ENCODE results near the gene CDC42BPB.
A peak's percentile ranks its signal among the peaks of the same experiment; 100 is the strongest.

CDC42BPB gene, protein sequence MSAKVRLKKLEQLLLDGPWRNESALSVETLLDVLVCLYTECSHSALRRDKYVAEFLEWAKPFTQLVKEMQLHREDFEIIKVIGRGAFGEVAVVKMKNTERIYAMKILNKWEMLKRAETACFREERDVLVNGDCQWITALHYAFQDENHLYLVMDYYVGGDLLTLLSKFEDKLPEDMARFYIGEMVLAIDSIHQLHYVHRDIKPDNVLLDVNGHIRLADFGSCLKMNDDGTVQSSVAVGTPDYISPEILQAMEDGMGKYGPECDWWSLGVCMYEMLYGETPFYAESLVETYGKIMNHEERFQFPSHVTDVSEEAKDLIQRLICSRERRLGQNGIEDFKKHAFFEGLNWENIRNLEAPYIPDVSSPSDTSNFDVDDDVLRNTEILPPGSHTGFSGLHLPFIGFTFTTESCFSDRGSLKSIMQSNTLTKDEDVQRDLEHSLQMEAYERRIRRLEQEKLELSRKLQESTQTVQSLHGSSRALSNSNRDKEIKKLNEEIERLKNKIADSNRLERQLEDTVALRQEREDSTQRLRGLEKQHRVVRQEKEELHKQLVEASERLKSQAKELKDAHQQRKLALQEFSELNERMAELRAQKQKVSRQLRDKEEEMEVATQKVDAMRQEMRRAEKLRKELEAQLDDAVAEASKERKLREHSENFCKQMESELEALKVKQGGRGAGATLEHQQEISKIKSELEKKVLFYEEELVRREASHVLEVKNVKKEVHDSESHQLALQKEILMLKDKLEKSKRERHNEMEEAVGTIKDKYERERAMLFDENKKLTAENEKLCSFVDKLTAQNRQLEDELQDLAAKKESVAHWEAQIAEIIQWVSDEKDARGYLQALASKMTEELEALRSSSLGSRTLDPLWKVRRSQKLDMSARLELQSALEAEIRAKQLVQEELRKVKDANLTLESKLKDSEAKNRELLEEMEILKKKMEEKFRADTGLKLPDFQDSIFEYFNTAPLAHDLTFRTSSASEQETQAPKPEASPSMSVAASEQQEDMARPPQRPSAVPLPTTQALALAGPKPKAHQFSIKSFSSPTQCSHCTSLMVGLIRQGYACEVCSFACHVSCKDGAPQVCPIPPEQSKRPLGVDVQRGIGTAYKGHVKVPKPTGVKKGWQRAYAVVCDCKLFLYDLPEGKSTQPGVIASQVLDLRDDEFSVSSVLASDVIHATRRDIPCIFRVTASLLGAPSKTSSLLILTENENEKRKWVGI (N-terminal part only)

GRCh38 chr14:103057372-103058163 lies at the start of gene CDC42BPB:
Gene CDC42BPB, minus strand, starts transcription at chr14:103057549. Its CDS starts 376 bp downstream, at chr14:103057173.
- no peak within 1 kb of the TSS for H3K4me2 ChIP-seq (ENCODE audit: low read length)

DNA sequence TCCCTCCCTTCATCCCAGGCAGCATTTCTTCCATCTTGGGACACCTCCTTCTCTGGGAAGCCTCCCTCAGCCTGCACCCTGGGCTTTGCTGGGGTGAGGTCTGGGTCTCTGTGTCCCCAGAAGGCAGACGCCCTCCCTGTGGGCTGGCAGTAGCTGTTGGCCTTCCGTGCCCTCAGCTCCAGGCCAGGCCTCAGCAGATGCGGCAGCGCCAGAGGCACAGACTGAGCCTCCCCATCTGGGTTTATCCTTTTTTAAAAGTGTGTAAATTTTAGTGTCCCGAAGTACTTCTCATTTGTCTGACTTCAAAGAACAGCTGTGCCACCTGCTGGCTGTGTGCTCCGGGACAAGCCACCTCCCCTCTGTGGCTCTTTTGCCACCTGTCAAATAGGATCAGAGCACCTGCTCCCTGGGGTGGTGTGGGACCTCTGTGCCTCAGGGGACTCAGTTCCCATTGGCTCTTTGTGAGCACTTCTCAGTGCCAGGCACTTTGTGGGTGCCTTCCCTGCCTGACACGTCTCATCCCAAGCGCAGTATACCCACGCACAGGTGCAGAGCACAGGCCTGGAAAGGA lies 48.3 kb upstream of the CDC42BPB start:
- peak overlapping the region; percentile 41 for H3K4me3 ChIP-seq (ENCODE audit: low read length)

More at GRCh38 chr14:103057372-103058163, at the start of gene CDC42BPB:
- Histone ChIP-seq H3K4me1 (ENCODE audit: low read length) (no peaks in the 10 kb centered on the region), H3K36me3 (replicated peaks; ENCODE audit: low read depth, low read length) (no peaks in the 10 kb centered on the region), H3K9me3 (ENCODE audit: insufficient read depth, low read length) (no peaks in the 10 kb centered on the region), H2AFZ (ENCODE audit: low read depth, low read length) (no peak within 1 kb of the TSS), H3K9ac (ENCODE audit: low read length) (no peak within 1 kb of the TSS), H3K79me2 (ENCODE audit: low read length) (no peaks in the 10 kb centered on the region), H3K4me3 (ENCODE audit: low read length) (no peak within 1 kb of the TSS), H3K27me3 (ENCODE audit: low read depth, low read length) (peaks cover 10% of the 10 kb centered on the region), H3K27ac (ENCODE audit: low read length) (no peak within 1 kb of the TSS), H4K20me1 (ENCODE audit: insufficient read depth, low read length) (no peaks in the 10 kb centered on the region)
- TF ChIP-seq, protein P1, sequence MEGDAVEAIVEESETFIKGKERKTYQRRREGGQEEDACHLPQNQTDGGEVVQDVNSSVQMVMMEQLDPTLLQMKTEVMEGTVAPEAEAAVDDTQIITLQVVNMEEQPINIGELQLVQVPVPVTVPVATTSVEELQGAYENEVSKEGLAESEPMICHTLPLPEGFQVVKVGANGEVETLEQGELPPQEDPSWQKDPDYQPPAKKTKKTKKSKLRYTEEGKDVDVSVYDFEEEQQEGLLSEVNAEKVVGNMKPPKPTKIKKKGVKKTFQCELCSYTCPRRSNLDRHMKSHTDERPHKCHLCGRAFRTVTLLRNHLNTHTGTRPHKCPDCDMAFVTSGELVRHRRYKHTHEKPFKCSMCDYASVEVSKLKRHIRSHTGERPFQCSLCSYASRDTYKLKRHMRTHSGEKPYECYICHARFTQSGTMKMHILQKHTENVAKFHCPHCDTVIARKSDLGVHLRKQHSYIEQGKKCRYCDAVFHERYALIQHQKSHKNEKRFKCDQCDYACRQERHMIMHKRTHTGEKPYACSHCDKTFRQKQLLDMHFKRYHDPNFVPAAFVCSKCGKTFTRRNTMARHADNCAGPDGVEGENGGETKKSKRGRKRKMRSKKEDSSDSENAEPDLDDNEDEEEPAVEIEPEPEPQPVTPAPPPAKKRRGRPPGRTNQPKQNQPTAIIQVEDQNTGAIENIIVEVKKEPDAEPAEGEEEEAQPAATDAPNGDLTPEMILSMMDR (IDR thresholded peaks at IDR 0.05; ENCODE audit: low read depth, low read length): no peak
- no peak for TF ChIP-seq EZH2phosphoT487 (IDR thresholded peaks at IDR 0.05; ENCODE audit: low read depth)

GRCh38 chr14:103104654-103105452 lies 47.5 kb upstream of the CDC42BPB start:
- no peaks in the 10 kb centered on the region for H3K79me2 ChIP-seq (ENCODE audit: low read length)
- H3K27me3 ChIP-seq (ENCODE audit: low read depth, low read length): no peaks in the 10 kb centered on the region
- H3K4me2 ChIP-seq (ENCODE audit: low read length): peak overlapping the region; percentile 62

More for the DNA sequence above, 48.3 kb upstream of the CDC42BPB start:
- H3K36me3 ChIP-seq (replicated peaks; ENCODE audit: low read depth, low read length): no peaks in the 10 kb centered on the region
- H3K27ac ChIP-seq (ENCODE audit: low read length): peak overlapping the region; percentile 40
- H3K79me2 ChIP-seq (ENCODE audit: low read length): no peaks in the 10 kb centered on the region
- H3K9me3 ChIP-seq (ENCODE audit: insufficient read depth, low read length): no peaks in the 10 kb centered on the region
- TF ChIP-seq, protein P1 (IDR thresholded peaks at IDR 0.05; ENCODE audit: low read depth, low read length): peak; percentile 65
- no peak for TF ChIP-seq EZH2phosphoT487 (IDR thresholded peaks at IDR 0.05; ENCODE audit: low read depth)
- H4K20me1 ChIP-seq (ENCODE audit: insufficient read depth, low read length): no peaks in the 10 kb centered on the region
- H2AFZ ChIP-seq (ENCODE audit: low read depth, low read length): no peak overlapping the region
- H3K4me1 ChIP-seq (ENCODE audit: low read length): peaks cover 59% of the 10 kb centered on the region
- peak overlapping the region; percentile 32 for H3K9ac ChIP-seq (ENCODE audit: low read length)
- H3K4me2 ChIP-seq (ENCODE audit: low read length): peak overlapping the region; percentile 62
- H3K27me3 ChIP-seq (ENCODE audit: low read depth, low read length): no peaks in the 10 kb centered on the region

More at GRCh38 chr14:103104654-103105452, 47.5 kb upstream of the CDC42BPB start:
- Histone ChIP-seq H2AFZ (ENCODE audit: low read depth, low read length) (no peak overlapping the region), H3K9me3 (ENCODE audit: insufficient read depth, low read length) (no peaks in the 10 kb centered on the region), H3K27ac (ENCODE audit: low read length) (peak overlapping the region; percentile 40; the same call in 1 of the 2 replicates), H3K36me3 (replicated peaks; ENCODE audit: low read depth, low read length) (no peaks in the 10 kb centered on the region), H3K4me1 (ENCODE audit: low read length) (peaks cover 59% of the 10 kb centered on the region), H3K4me3 (ENCODE audit: low read length) (peak overlapping the region; percentile 41), H3K9ac (ENCODE audit: low read length) (peak overlapping the region; percentile 32), H4K20me1 (ENCODE audit: insufficient read depth, low read length) (no peaks in the 10 kb centered on the region)
- TF ChIP-seq, protein P1 (IDR thresholded peaks at IDR 0.05; ENCODE audit: low read depth, low read length): peak; percentile 95
- no peak for TF ChIP-seq EZH2phosphoT487 (IDR thresholded peaks at IDR 0.05; ENCODE audit: low read depth)

All from OCI-LY3 (cell line).